NT2/D1 (cell line): ENCODE measurements around the gene TEAD1.

Experiments used
- SUZ12 ChIP-seq: IDR thresholded peaks from 2 replicates; pipeline ENCODE4 v1.6.1; 2011; ENCODE audit not compliant: insufficient read length, insufficient read depth; ENCODE audit errors: extremely low read depth
- YY1 ChIP-seq: IDR thresholded peaks from 2 replicates; pipeline ENCODE4 v1.6.1; 2011; ENCODE audit not compliant: insufficient read length, insufficient read depth
- ZNF274 ChIP-seq: IDR thresholded peaks from 2 replicates; pipeline ENCODE4 v1.6.1; 2011; ENCODE audit warnings: mild to moderate bottlenecking, low read depth, low read length

DNA sequence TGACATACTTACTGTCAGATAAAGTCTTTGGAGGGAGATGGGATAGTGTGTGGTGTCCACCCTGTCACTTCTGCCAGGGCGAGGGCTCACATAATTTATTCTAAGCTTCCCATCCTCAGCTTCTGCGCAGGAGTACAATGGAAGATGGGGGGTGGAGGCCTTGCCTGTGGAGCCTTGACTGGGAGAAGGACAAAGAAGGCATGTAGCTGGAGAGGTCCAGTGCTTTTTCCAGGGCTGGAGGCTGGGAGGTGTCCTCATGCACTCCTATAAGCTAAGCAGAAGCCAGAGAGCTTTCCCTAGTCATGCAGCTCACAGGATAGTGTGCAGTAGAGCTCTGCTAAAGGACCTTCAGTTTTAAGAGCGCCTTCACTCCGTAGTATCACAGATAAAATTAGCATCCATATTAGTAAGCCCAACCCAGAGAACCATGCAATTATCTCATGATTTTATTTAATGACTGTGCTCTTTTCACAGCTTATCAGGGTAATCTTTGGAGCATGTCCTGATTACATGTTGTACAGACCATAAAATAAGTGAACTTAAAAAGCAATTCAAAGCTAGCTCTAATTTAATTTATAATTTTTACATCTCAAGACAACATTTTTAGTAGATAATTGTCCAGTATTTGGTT, 148.3 kb downstream of the TEAD1 start:
- no peak for TF ChIP-seq SUZ12
- no peak for TF ChIP-seq YY1
- TF ChIP-seq ZNF274, result no peak
